Measurements from ENCODE around the gene FCMR. TPM values are rescaled to one million over a fixed set of nuclear protein-coding genes. Genes with fewer than 3 reads are reported as not detected.

Gene FCMR
- polyA plus RNA-seq, 1 donor, result 4.4 TPM

DNA sequence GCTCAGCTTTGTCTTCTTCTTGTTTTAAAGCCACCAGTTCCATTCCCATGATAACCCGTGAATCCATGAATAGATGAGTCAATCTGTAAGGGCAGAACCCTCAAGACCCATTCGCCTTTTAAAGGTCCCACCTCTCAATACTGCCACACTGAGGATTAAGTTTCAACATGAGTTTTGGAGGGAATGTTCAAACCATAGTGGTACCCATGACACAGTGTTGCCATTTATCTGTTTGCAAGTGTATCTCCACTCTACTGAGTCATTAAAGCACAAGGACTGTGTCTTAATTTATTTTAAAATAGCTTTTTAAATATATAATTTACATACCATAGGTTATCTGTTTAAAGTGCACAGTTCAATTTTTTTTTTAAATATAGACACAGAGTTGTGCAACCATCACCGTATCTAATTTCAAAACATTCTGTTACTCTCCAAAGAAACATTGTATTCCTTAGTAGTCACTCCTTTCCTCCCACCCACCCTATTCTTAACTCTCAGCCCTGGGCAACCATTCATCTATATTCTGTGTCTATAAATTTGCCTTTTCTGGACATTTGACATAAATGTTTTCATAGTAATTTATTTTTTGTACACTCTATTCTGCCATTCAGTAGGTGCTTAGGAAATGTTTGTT is 29.3 kb downstream of the FCMR start:
- H3K9me3 ChIP-seq (ENCODE audit: control insufficient read depth, low read depth, low read length), result no peaks in the 10 kb centered on the region
- H3K27ac ChIP-seq (ENCODE audit: low read length), result no peak overlapping the region
- H3K27me3 ChIP-seq (ENCODE audit: control insufficient read depth, insufficient read depth, low read length), result no peaks in the 10 kb centered on the region
- no peak overlapping the region for H3K4me3 ChIP-seq (ENCODE audit: low read length)
- 50% methylated on average over 1 of the region's 3 CpGs for WGBS (ENCODE audit: insufficient coverage, low lambda C conversion rate)
- no peak for DNase-seq
- H3K36me3 ChIP-seq (ENCODE audit: control insufficient read depth, insufficient read depth, low read length), result no peaks in the 10 kb centered on the region
- H3K4me1 ChIP-seq (ENCODE audit: control insufficient read depth, insufficient read depth, low read length), result no peaks in the 10 kb centered on the region

GRCh38 chr1:206891412-206891811 is 30.3 kb downstream of the FCMR start:
- no peak for DNase-seq
- Histone ChIP-seq H3K27me3 (ENCODE audit: control insufficient read depth, insufficient read depth, low read length) (no peaks in the 10 kb centered on the region), H3K27ac (ENCODE audit: low read length) (no peak overlapping the region), H3K4me3 (ENCODE audit: low read length) (no peak overlapping the region), H3K4me1 (ENCODE audit: control insufficient read depth, insufficient read depth, low read length) (no peaks in the 10 kb centered on the region), H3K9me3 (ENCODE audit: control insufficient read depth, low read depth, low read length) (no peaks in the 10 kb centered on the region), H3K36me3 (ENCODE audit: control insufficient read depth, insufficient read depth, low read length) (no peaks in the 10 kb centered on the region)
- WGBS (ENCODE audit: insufficient coverage, low lambda C conversion rate), result no CpG with 5 or more reads among the region's 1 CpG

DNA sequence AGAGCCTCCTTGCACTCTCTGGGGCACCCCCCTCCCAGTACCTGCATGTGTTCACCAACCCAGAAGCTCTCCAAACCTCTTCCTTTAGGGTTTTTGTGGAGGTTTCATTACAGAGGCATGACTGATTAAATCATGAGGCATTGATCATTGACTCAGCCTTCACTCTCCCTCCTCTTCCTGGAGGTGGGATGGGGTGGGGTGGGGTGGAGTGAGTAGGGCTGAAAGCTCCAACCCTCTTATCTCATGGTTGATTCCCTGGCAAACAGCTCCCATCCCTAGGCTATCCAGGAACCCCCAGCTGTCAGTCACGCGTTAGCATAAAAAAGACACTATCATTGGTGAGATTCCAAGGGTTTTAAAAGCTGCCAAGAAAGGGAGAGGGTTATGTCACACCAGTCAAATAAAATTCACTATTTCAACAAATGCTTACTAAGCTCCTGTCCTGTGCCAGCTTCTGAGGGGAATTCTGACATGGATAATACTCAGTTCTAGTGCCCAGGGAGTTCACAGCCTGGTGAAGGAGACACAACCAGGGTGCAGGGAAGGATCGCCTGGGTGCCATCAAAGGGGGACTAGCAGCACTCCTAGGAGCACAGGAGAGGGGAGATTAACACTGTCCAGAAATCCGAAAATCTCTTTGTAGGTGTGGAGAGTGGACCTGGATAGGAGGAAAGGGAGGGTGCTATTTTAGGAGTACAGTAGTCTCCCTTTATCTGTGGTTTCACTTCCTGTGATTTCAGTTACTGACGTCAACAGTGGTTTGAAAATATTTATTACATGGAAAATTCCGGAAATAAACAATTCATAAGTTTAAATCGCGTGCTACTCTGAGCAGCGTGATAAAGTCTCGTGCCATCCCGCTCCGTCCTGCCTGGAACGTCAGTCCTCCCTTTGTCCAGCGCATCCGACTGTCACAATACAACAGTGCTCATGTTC is 31.3 kb downstream of the FCMR start:
- DNase-seq, result peak in 1 of 2 donors; percentile 20
- Histone ChIP-seq H3K27me3 (ENCODE audit: control insufficient read depth, insufficient read depth, low read length) (no peaks in the 10 kb centered on the region), H3K4me1 (ENCODE audit: control insufficient read depth, insufficient read depth, low read length) (no peaks in the 10 kb centered on the region), H3K9me3 (ENCODE audit: control insufficient read depth, low read depth, low read length) (no peaks in the 10 kb centered on the region), H3K36me3 (ENCODE audit: control insufficient read depth, insufficient read depth, low read length) (no peaks in the 10 kb centered on the region), H3K27ac (ENCODE audit: low read length) (no peak overlapping the region), H3K4me3 (ENCODE audit: low read length) (no peak overlapping the region)
- WGBS (ENCODE audit: insufficient coverage, low lambda C conversion rate), result no CpG with 5 or more reads among the region's 15 CpGs

DNA sequence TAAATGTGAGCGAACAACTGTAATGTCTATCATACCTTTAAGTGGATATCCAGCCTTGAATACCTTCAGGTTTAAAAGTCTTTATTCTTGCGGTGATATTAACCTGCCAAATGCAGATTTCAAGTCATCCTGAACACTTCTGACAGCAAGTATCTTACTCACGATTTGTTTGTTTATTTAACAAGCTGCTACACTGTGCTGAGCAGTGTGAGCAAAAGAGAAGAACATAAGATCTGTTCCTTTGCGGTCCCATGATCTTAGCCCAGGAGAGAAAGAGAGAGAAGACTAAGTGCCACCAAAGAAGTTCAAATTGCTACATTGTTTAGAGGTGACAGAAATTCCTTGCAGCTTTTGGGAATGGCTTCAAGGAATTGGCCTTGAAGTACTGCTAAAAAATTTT is 34.0 kb downstream of the FCMR start:
- H3K27ac ChIP-seq (ENCODE audit: low read length), result no peak overlapping the region
- H3K36me3 ChIP-seq (ENCODE audit: control insufficient read depth, insufficient read depth, low read length), result no peaks in the 10 kb centered on the region
- no peak for DNase-seq
- no peaks in the 10 kb centered on the region for H3K9me3 ChIP-seq (ENCODE audit: control insufficient read depth, low read depth, low read length)
- H3K4me3 ChIP-seq (ENCODE audit: low read length), result no peak overlapping the region
- 86% methylated on average over 1 of the region's 4 CpGs for WGBS (ENCODE audit: insufficient coverage, low lambda C conversion rate)
- H3K27me3 ChIP-seq (ENCODE audit: control insufficient read depth, insufficient read depth, low read length), result no peaks in the 10 kb centered on the region
- H3K4me1 ChIP-seq (ENCODE audit: control insufficient read depth, insufficient read depth, low read length), result no peaks in the 10 kb centered on the region

DNA sequence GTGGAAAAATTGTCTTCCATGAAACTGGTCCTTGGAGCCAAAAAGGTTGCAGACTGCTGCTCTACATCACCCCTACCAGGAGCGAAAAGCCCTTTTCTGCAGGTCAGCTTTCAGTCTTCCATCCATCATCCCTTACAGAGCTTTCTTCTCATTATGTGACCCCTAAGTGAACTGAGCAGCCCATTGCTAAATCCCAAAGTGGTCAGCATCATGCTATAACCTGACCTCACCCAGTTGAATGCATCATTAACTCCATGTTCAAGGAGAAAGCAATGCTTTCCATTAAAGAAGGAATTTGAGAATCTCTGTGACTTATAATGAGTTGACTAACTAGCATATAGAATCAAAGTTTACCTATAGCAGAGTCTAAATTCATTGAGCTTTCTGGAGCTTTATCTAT is 34.9 kb downstream of the FCMR start:
- Histone ChIP-seq H3K4me1 (ENCODE audit: control insufficient read depth, insufficient read depth, low read length) (no peaks in the 10 kb centered on the region), H3K4me3 (ENCODE audit: low read length) (no peak overlapping the region), H3K27ac (ENCODE audit: low read length) (no peak overlapping the region), H3K36me3 (ENCODE audit: control insufficient read depth, insufficient read depth, low read length) (no peaks in the 10 kb centered on the region), H3K9me3 (ENCODE audit: control insufficient read depth, low read depth, low read length) (no peaks in the 10 kb centered on the region), H3K27me3 (ENCODE audit: control insufficient read depth, insufficient read depth, low read length) (no peaks in the 10 kb centered on the region)
- no CpG with 5 or more reads among the region's 1 CpG for WGBS (ENCODE audit: insufficient coverage, low lambda C conversion rate)
- DNase-seq, result no peak

DNA sequence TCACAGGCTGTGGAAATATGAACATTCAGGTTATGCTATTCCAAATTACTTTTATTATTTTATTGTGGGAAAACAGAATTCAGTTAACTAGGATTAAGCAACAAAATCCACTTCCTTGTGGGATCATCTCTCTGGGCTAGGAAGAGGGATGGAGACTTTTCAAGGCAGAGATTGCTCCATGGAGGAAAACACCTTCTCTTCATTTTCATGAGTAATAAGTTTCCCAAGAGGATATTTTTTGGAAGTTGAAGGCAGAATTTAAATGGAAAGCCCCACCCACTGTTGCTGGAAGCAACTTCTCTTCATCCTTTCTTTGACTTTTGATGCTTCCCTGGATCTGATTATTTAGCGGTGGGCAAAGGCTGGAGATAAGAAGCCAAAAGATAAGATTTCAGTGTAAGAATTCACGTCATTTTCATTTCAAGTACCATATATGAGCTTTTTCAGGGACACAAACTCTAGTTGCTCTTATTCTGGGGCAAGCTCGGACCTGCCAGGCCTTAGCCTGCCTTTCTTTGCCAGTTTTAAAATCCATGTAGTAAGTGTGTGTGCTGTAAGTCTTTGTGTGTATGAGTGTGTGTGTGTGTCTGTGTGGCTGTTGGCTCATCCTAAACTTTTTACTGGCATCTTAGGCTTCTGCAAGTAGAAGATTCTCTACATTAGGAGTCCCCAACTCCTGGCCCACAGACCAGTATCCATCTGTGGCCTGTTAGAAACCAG is 36.2 kb downstream of the FCMR start:
- Histone ChIP-seq H3K4me1 (ENCODE audit: control insufficient read depth, insufficient read depth, low read length) (no peaks in the 10 kb centered on the region), H3K36me3 (ENCODE audit: control insufficient read depth, insufficient read depth, low read length) (no peaks in the 10 kb centered on the region), H3K27me3 (ENCODE audit: control insufficient read depth, insufficient read depth, low read length) (no peaks in the 10 kb centered on the region), H3K27ac (ENCODE audit: low read length) (no peak overlapping the region), H3K4me3 (ENCODE audit: low read length) (no peak overlapping the region), H3K9me3 (ENCODE audit: control insufficient read depth, low read depth, low read length) (no peaks in the 10 kb centered on the region)
- no peak for DNase-seq
- no CpG with 5 or more reads among the region's 3 CpGs for WGBS (ENCODE audit: insufficient coverage, low lambda C conversion rate)

DNA sequence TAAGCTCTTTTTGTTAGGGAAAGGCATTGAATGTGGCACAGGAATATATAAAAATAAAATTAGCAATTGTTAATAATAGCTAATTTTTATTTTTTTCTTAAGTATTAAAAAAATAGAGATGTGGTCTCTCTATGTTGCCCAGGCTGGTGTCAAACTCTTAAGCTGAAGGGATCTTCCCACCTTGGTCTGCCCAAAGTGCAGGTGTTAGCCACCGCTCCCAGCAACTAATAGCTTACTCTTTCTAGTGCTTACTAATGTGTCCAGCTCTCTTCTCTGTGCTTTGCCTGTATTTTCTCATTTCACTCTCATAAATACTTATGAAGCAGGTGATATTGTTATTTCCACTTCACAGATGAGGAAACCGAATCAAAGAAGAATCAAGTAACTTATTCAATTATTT is 37.9 kb downstream of the FCMR start:
- no peak overlapping the region for H3K4me3 ChIP-seq (ENCODE audit: low read length)
- no peaks in the 10 kb centered on the region for H3K4me1 ChIP-seq (ENCODE audit: control insufficient read depth, insufficient read depth, low read length)
- H3K27me3 ChIP-seq (ENCODE audit: control insufficient read depth, insufficient read depth, low read length), result no peaks in the 10 kb centered on the region
- no peaks in the 10 kb centered on the region for H3K9me3 ChIP-seq (ENCODE audit: control insufficient read depth, low read depth, low read length)
- no peak for DNase-seq
- H3K27ac ChIP-seq (ENCODE audit: low read length), result no peak overlapping the region
- H3K36me3 ChIP-seq (ENCODE audit: control insufficient read depth, insufficient read depth, low read length), result no peaks in the 10 kb centered on the region
- WGBS (ENCODE audit: insufficient coverage, low lambda C conversion rate), result 100% methylated on average over 1 of the region's 2 CpGs

GRCh38 chr1:206883160-206883559 is 38.6 kb downstream of the FCMR start:
- WGBS (ENCODE audit: insufficient coverage, low lambda C conversion rate), result 100% methylated on average over 1 of the region's 1 CpG
- H3K36me3 ChIP-seq (ENCODE audit: control insufficient read depth, insufficient read depth, low read length), result no peaks in the 10 kb centered on the region
- no peaks in the 10 kb centered on the region for H3K4me1 ChIP-seq (ENCODE audit: control insufficient read depth, insufficient read depth, low read length)
- no peak overlapping the region for H3K4me3 ChIP-seq (ENCODE audit: low read length)
- no peak for DNase-seq
- no peaks in the 10 kb centered on the region for H3K27me3 ChIP-seq (ENCODE audit: control insufficient read depth, insufficient read depth, low read length)
- peaks cover 5% of the 10 kb centered on the region for H3K9me3 ChIP-seq (ENCODE audit: control insufficient read depth, low read depth, low read length)
- H3K27ac ChIP-seq (ENCODE audit: low read length), result no peak overlapping the region

- no peak overlapping the region for H3K4me3 ChIP-seq (ENCODE audit: low read length)
- no peak for DNase-seq
- H3K27me3 ChIP-seq (ENCODE audit: control insufficient read depth, insufficient read depth, low read length), result no peaks in the 10 kb centered on the region
- H3K36me3 ChIP-seq (ENCODE audit: control insufficient read depth, insufficient read depth, low read length), result no peaks in the 10 kb centered on the region
- H3K4me1 ChIP-seq (ENCODE audit: control insufficient read depth, insufficient read depth, low read length), result no peaks in the 10 kb centered on the region
- H3K9me3 ChIP-seq (ENCODE audit: control insufficient read depth, low read depth, low read length), result peaks cover 5% of the 10 kb centered on the region
- H3K27ac ChIP-seq (ENCODE audit: low read length), result no peak overlapping the region
- WGBS (ENCODE audit: insufficient coverage, low lambda C conversion rate), result 71% methylated on average over 1 of the region's 3 CpGs
Measured at GRCh38 chr1:206882555-206882954, 39.2 kb downstream of the FCMR start.

DNA sequence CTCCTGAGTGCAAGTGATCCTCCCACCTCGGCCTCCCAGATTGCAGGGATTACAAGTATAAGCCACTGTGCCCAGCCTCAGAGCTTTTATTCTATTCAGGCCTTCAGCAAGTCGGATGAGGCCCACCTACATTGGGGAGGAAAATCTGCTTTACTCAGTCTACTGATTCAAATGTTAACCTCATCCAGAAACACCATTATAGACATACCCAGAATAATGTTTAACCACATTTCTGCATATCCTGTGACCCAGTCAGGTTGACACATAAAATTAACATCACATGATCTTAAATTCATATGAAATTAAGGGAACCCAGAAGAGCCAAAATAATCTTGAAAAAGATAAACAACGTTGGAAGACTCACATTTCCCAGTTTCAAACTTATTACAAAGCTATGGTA is 41.4 kb downstream of the FCMR start:
- no peaks in the 10 kb centered on the region for H3K36me3 ChIP-seq (ENCODE audit: control insufficient read depth, insufficient read depth, low read length)
- no peak overlapping the region for H3K27ac ChIP-seq (ENCODE audit: low read length)
- no peak overlapping the region for H3K4me3 ChIP-seq (ENCODE audit: low read length)
- H3K27me3 ChIP-seq (ENCODE audit: control insufficient read depth, insufficient read depth, low read length), result no peaks in the 10 kb centered on the region
- DNase-seq, result no peak
- 83% methylated on average over 1 of the region's 3 CpGs for WGBS (ENCODE audit: insufficient coverage, low lambda C conversion rate)
- no peaks in the 10 kb centered on the region for H3K4me1 ChIP-seq (ENCODE audit: control insufficient read depth, insufficient read depth, low read length)
- H3K9me3 ChIP-seq (ENCODE audit: control insufficient read depth, low read depth, low read length), result peaks cover 13% of the 10 kb centered on the region

All from large intestine (tissue), 3 donors.